Measurements from ENCODE around the gene RND1. TPM values are rescaled to one million over a fixed set of nuclear protein-coding genes. Genes with fewer than 3 reads are reported as not detected.
A peak's percentile ranks its signal among the peaks of the same experiment; 100 is the strongest.
"Not testable (repeated sequence)": the region's sequence is repeated elsewhere in the genome, so short reads cannot be mapped to it uniquely, and the experiment has no call there.

RND1 gene
- total and polyA plus RNA-seq, 2 of the 8 experiments (the other 6 are each of a cell fraction or from before 2014, with no cell fraction given) = 15.8 to 17.1 TPM

DNA sequence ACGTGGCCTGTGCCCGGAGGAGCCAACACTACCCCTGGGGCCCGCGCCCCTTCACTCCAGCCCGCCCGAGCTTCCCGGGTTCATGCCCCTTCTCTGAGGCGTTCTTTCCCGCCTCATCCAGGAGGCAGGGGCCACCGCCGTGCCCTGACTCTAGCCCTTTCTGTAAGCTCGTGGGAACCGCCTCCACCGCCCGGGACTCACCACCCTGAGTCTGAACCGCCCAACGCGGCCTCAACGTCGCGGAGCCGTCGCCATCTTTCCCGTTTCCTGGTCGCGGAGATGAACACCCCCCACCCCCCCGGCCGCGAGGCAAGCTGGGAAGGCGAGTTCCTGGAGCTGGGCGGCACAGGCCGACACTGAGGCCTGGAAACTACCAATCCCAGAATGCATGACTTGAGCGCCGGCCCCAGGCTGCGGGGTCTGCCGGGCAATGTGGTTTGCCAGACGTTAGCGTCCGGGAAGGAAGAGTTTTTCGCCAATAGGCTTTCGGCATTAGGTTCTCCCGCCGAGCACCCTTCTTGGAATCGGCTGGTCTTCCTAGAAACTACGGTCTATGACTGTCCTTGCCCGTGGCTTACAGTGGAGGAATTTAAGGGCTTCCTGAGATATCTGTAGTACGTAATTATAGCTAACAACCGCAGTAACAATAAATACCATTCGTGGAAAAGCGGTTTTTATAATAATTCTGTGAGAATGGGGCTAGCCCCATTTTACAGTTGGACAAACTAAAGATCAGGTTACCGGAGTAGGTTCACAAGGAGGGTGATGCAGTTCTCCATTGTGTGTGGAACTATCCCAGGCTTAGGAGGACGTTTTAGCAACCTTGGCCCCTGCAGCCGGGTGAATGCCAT, 13.6 kb downstream of the RND1 start, which contains the start of gene DDX23 (continued):
- TF ChIP-seq TEAD4 (IDR thresholded peaks at IDR 0.05; ENCODE audit: low read depth, low read length) (no peak), RNF2 (IDR thresholded peaks at IDR 0.05; ENCODE audit: borderline replicate concordance, low read depth, low read length, missing control alignments, poor library complexity, severe bottlenecking) (no peak), CTBP2 (IDR thresholded peaks at IDR 0.05; ENCODE audit: borderline replicate concordance, insufficient read depth, insufficient read length, low read length) (no peak), MAFK (IDR thresholded peaks at IDR 0.05; ENCODE audit: low read depth, low read length) (no peak), HDAC6 (IDR thresholded peaks at IDR 0.05; ENCODE audit: low read depth, low read length) (no peak), RBBP5 (IDR thresholded peaks at IDR 0.05; ENCODE audit: borderline replicate concordance, low read depth, low read length) (peak; percentile 71; the same call in 1 of the 2 replicates), YY1 (IDR thresholded peaks at IDR 0.05; ENCODE audit: low read depth, low read length) (peak; percentile 96), EGR1 (IDR thresholded peaks at IDR 0.05; ENCODE audit: borderline replicate concordance, low read depth, low read length) (no peak), SUZ12 (IDR thresholded peaks at IDR 0.05; ENCODE audit: low read length) (no peak)
- TF ChIP-seq, protein P1, sequence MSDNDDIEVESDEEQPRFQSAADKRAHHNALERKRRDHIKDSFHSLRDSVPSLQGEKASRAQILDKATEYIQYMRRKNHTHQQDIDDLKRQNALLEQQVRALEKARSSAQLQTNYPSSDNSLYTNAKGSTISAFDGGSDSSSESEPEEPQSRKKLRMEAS (IDR thresholded peaks at IDR 0.05) = peak; percentile 52

DNA sequence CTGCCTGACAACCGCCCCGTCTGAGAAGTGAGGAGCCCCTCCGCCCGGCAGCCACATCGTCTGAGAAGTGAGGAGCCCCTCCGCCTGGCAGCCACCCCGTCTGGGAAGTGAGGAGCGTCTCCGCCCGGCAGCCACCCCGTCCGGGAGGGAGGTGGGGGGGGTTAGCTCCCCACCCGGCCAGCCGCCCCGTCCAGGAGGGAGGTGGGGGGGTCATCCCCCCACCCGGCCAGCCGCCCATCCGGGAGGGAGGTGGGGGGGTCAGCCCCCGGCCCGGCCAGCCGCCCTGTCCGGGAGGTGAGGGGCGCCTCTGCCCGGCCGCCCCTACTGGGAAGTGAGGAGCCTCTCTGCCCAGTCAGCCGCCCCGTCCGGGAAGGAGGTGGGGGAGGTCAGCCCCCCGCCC, 23.6 kb downstream of the RND1 start:
- H3K23me2 ChIP-seq (ENCODE audit: low read depth, low read length); H4K5ac ChIP-seq (ENCODE audit: insufficient read length, low read depth, low read length); H2BK5ac ChIP-seq (ENCODE audit: low read depth, low read length); H3K14ac ChIP-seq (ENCODE audit: insufficient read length); H3K23ac ChIP-seq (ENCODE audit: insufficient read length); H3K4me2 ChIP-seq (ENCODE audit: insufficient read depth in 1 of 2, low read depth in 2 of 2, low read length in 2 of 2); H3K4me3 ChIP-seq (ENCODE audit: extremely low read depth in 1 of 4, insufficient read depth in 2 of 4, low read depth in 3 of 4, low read length in 4 of 4); CTCF ChIA-PET (ENCODE audit: partially characterized antibody); H4K20me1 ChIP-seq (replicated peaks in 1 of 2; ENCODE audit: control insufficient read depth in 1 of 2, insufficient read depth in 2 of 2, low read length in 2 of 2); POLR2A ChIA-PET (ENCODE audit: partially characterized antibody); H3K27me3 ChIP-seq (replicated peaks in 1 of 4; ENCODE audit: control insufficient read depth in 3 of 4, extremely low read depth in 1 of 4, insufficient read depth in 3 of 4, low read length in 3 of 4); FAIRE-seq; H2AK5ac ChIP-seq (ENCODE audit: low read depth, low read length); H3K4me1 ChIP-seq (replicated peaks in 1 of 4; ENCODE audit: control insufficient read depth in 3 of 4, insufficient read depth in 4 of 4, low read length in 3 of 4); H2BK12ac ChIP-seq (ENCODE audit: low read depth, low read length); H4K91ac ChIP-seq (replicated peaks; ENCODE audit: insufficient read length, low read length); H3K79me2 ChIP-seq (ENCODE audit: control insufficient read depth in 1 of 2, insufficient read depth in 2 of 2, low read length in 2 of 2); H3K9ac ChIP-seq (replicated peaks in 1 of 4; ENCODE audit: extremely low read depth in 1 of 4, low read depth in 3 of 4, low read length in 3 of 4); H2AFZ ChIP-seq (ENCODE audit: low read length); H3K9me3 ChIP-seq (ENCODE audit: insufficient read depth in 2 of 2, low read depth in 1 of 2, low read length in 1 of 2); H2BK20ac ChIP-seq (ENCODE audit: low read length); H3K27ac ChIP-seq (ENCODE audit: low read depth, low read length); H4K8ac ChIP-seq (ENCODE audit: extremely low read depth, insufficient read depth, low read length); DNase-seq (ENCODE audit: low read depth in 1 of 2, low spot score in 2 of 2); H3K18ac ChIP-seq (ENCODE audit: extremely low read depth, low read length); H2BK15ac ChIP-seq (ENCODE audit: low read length); H3K4ac ChIP-seq (replicated peaks; ENCODE audit: insufficient read length, low read depth, low read length); H3K56ac ChIP-seq (replicated peaks; ENCODE audit: insufficient read length, low read depth, low read length); H2BK120ac ChIP-seq (replicated peaks; ENCODE audit: low read depth, low read length); H3K79me1 ChIP-seq (ENCODE audit: low read depth, low read length): not testable (repeated sequence)
- H3K36me3 ChIP-seq (ENCODE audit: control insufficient read depth in 2 of 4, insufficient read depth in 4 of 4, low read length in 3 of 4) = peaks cover 23 to 68% (median 54%) of the 10 kb centered on the region in 4 experiments
- WGBS, 2 experiments (ENCODE audit: extremely low coverage in 1 of 2, insufficient coverage in 1 of 2, insufficient read length in 1 of 2, insufficient replicate concordance in 2 of 2, low coverage in 1 of 2, low lambda C conversion rate in 2 of 2, missing lambda C conversion rate in 1 of 2) = 100% methylated on average over 3 of the region's 29 CpGs; no CpG with 5 or more reads in 1 of the 2 experiments
